Trophoblast cell (in vitro differentiated cells and primary cell): Measurements from ENCODE around the gene DNLZ.

Experiments
- DNase-seq, 2 donors: peaks; one replicate each; pipeline ENCODE4 v3.0.0-alpha.2; 2016
- H2AFZ ChIP-seq: 2 replicates; pipeline ENCODE4 v1.6.1; 2013; ENCODE audit warnings: low read length, moderate library complexity, mild to moderate bottlenecking; ENCODE audit not compliant: insufficient read depth, poor library complexity
- H2AK5ac ChIP-seq: 2 replicates; pipeline ENCODE4 v1.6.1; 2013; ENCODE audit warnings: mild to moderate bottlenecking, low read length
- H2BK120ac ChIP-seq: 2 replicates; pipeline ENCODE4 v1.6.1; 2013; ENCODE audit warnings: low read length, mild to moderate bottlenecking, moderate library complexity; ENCODE audit not compliant: insufficient read depth, poor library complexity
- H2BK12ac ChIP-seq: 2 replicates; pipeline ENCODE4 v1.6.1; 2013; ENCODE audit warnings: mild to moderate bottlenecking, low read length, moderate library complexity
- H2BK5ac ChIP-seq: 2 replicates; pipeline ENCODE4 v1.6.1; 2013; ENCODE audit warnings: low read length, low read depth, moderate library complexity, mild to moderate bottlenecking; ENCODE audit not compliant: poor library complexity
- H3K14ac ChIP-seq: 2 replicates; pipeline ENCODE4 v1.6.1; 2013; ENCODE audit warnings: mild to moderate bottlenecking, low read length
- H3K18ac ChIP-seq: 2 replicates; pipeline ENCODE4 v1.6.1; 2013; ENCODE audit warnings: mild to moderate bottlenecking, low read length
- H3K23ac ChIP-seq: 2 replicates; pipeline ENCODE4 v1.6.1; 2013; ENCODE audit warnings: low read length
- H3K27ac ChIP-seq: 2 replicates; pipeline ENCODE4 v1.5.1; 2013; ENCODE audit warnings: low read depth, mild to moderate bottlenecking, inconsistent platforms, low read length, moderate library complexity
- H3K27me3 ChIP-seq: 2 replicates; pipeline ENCODE4 v1.6.1; 2013; ENCODE audit warnings: inconsistent platforms, mild to moderate bottlenecking, low read length, moderate library complexity; ENCODE audit not compliant: insufficient read depth
- H3K36me3 ChIP-seq, 2 experiments: 1 replicate in 1 of 2; 2 replicates in 1 of 2; pipeline ENCODE4 v1.6.1; 2013; ENCODE audit warnings: low read length in 2 of 2, mild to moderate bottlenecking in 2 of 2, moderate library complexity in 1 of 2; ENCODE audit not compliant: insufficient read depth in 2 of 2, control insufficient read depth in 1 of 2
- H3K4ac ChIP-seq: 2 replicates; pipeline ENCODE4 v1.6.1; 2013; ENCODE audit warnings: low read depth, mild to moderate bottlenecking, low read length, moderate library complexity
- H3K4me1 ChIP-seq, 2 experiments: 1 replicate in 1 of 2; 2 replicates in 1 of 2; pipeline ENCODE4 v1.6.1; 2013; ENCODE audit warnings: low read length in 2 of 2, mild to moderate bottlenecking in 2 of 2, moderate library complexity in 1 of 2; ENCODE audit not compliant: insufficient read depth in 2 of 2, control insufficient read depth in 1 of 2
- H3K4me2 ChIP-seq: 2 replicates; pipeline ENCODE4 v1.6.1; 2013; ENCODE audit warnings: inconsistent platforms, mild to moderate bottlenecking, low read length, moderate library complexity
- H3K4me3 ChIP-seq: 2 replicates; pipeline ENCODE4 v1.5.1; 2013; ENCODE audit warnings: mild to moderate bottlenecking, low read depth, low read length, inconsistent platforms
- H3K79me1 ChIP-seq: one replicate; pipeline ENCODE4 v1.6.1; 2013; ENCODE audit warnings: low read length
- H3K79me2 ChIP-seq: 2 replicates; pipeline ENCODE4 v1.6.1; 2013; ENCODE audit warnings: low read length, mild to moderate bottlenecking; ENCODE audit not compliant: control insufficient read depth, insufficient read depth, poor library complexity
- H3K9ac ChIP-seq: 2 replicates; pipeline ENCODE4 v1.6.1; 2013; ENCODE audit warnings: mild to moderate bottlenecking, low read length
- H3K9me3 ChIP-seq: 2 replicates; pipeline ENCODE4 v1.6.1; 2013; ENCODE audit warnings: low read depth, mild to moderate bottlenecking, control low read depth, inconsistent platforms, low read length; ENCODE audit not compliant: insufficient read depth
- H4K12ac ChIP-seq: 2 replicates; pipeline ENCODE4 v1.6.1; 2013; ENCODE audit warnings: low read depth, mild to moderate bottlenecking, low read length, moderate library complexity
- H4K8ac ChIP-seq: 2 replicates; pipeline ENCODE4 v1.6.1; 2013; ENCODE audit warnings: low read depth, mild to moderate bottlenecking, low read length, moderate library complexity
- H4K91ac ChIP-seq: one replicate; pipeline ENCODE4 v1.6.1; 2013; ENCODE audit warnings: low read depth, mild to moderate bottlenecking, low read length, moderate library complexity
- WGBS: extraction: QIAGEN DNeasy Blood & Tissue Kit; methylation state at CpG from one replicate; pipeline ENCODE4 v1.1.7; 2013; ENCODE audit warnings: missing lambda C conversion rate; ENCODE audit not compliant: insufficient read length, insufficient coverage; ENCODE audit errors: extremely low coverage; 5-methylcytosine and 5-hydroxymethylcytosine counted together

The DNLZ gene

GRCh38 chr9:136355616-136356557 is 7.7 kb downstream of the DNLZ start:
- no peak overlapping the region for H2BK120ac ChIP-seq
- no peak overlapping the region for H2AFZ ChIP-seq
- H2BK5ac ChIP-seq, result no peak overlapping the region
- no peak overlapping the region for H4K91ac ChIP-seq
- H3K4ac ChIP-seq, result no peak overlapping the region
- H3K4me3 ChIP-seq, result no peak overlapping the region
- no peak overlapping the region for H3K18ac ChIP-seq
- H3K14ac ChIP-seq, result no peak overlapping the region
- H3K79me2 ChIP-seq, result no peaks in the 10 kb centered on the region
- H2BK12ac ChIP-seq, result no peak overlapping the region
- DNase-seq, result no peak
- no peak overlapping the region for H3K27ac ChIP-seq
- H3K4me1 ChIP-seq, result no peaks in the 10 kb centered on the region
- H3K79me1 ChIP-seq, result no peaks in the 10 kb centered on the region
- no peak overlapping the region for H3K4me2 ChIP-seq
- no peak overlapping the region for H4K8ac ChIP-seq
- H2AK5ac ChIP-seq, result no peak overlapping the region
- H3K9me3 ChIP-seq, result no peaks in the 10 kb centered on the region
- H3K9ac ChIP-seq, result no peak overlapping the region
- no peaks in the 10 kb centered on the region for H3K27me3 ChIP-seq
- no CpG with 5 or more reads among the region's 54 CpGs for WGBS
- H4K12ac ChIP-seq, result no peak overlapping the region
- H3K23ac ChIP-seq, result no peak overlapping the region
- H3K36me3 ChIP-seq, result peaks cover 20 to 23% of the 10 kb centered on the region in 2 experiments

GRCh38 chr9:136354592-136355085 is 8.9 kb downstream of the DNLZ start:
- Histone ChIP-seq H3K4me1 (no peaks in the 10 kb centered on the region), H2BK12ac (no peak overlapping the region), H3K9me3 (no peaks in the 10 kb centered on the region), H3K79me2 (no peaks in the 10 kb centered on the region), H3K4ac (no peak overlapping the region), H3K4me3 (no peak overlapping the region), H4K12ac (no peak overlapping the region), H4K91ac (no peak overlapping the region), H3K36me3 (peaks cover 20 to 24% of the 10 kb centered on the region in 2 experiments), H3K27me3 (no peaks in the 10 kb centered on the region), H3K18ac (no peak overlapping the region), H2BK120ac (no peak overlapping the region), H3K9ac (no peak overlapping the region), H3K14ac (no peak overlapping the region), H3K79me1 (no peaks in the 10 kb centered on the region), H3K23ac (no peak overlapping the region), H4K8ac (no peak overlapping the region), H3K27ac (no peak overlapping the region), H2BK5ac (no peak overlapping the region), H2AFZ (no peak overlapping the region), H3K4me2 (no peak overlapping the region), H2AK5ac (no peak overlapping the region)
- no peak for DNase-seq
- no CpG with 5 or more reads among the region's 17 CpGs for WGBS

- peaks cover 20 to 29% of the 10 kb centered on the region in 2 experiments for H3K36me3 ChIP-seq
- H3K4me1 ChIP-seq, result no peaks in the 10 kb centered on the region
- no peak overlapping the region for H3K27ac ChIP-seq
- H2BK120ac ChIP-seq, result no peak overlapping the region
- H3K23ac ChIP-seq, result no peak overlapping the region
- WGBS, result no CpG with 5 or more reads among the region's 13 CpGs
- no peaks in the 10 kb centered on the region for H3K27me3 ChIP-seq
- H3K18ac ChIP-seq, result no peak overlapping the region
- H3K14ac ChIP-seq, result no peak overlapping the region
- DNase-seq, result no peak
- H4K12ac ChIP-seq, result no peak overlapping the region
- H4K8ac ChIP-seq, result no peak overlapping the region
- no peak overlapping the region for H2AK5ac ChIP-seq
- H3K4me2 ChIP-seq, result no peak overlapping the region
- no peak overlapping the region for H2BK12ac ChIP-seq
- H3K4me3 ChIP-seq, result no peak overlapping the region
- H2AFZ ChIP-seq, result no peak overlapping the region
- no peaks in the 10 kb centered on the region for H3K79me2 ChIP-seq
- H3K9me3 ChIP-seq, result no peaks in the 10 kb centered on the region
- H4K91ac ChIP-seq, result no peak overlapping the region
- no peaks in the 10 kb centered on the region for H3K79me1 ChIP-seq
- H3K4ac ChIP-seq, result no peak overlapping the region
- H3K9ac ChIP-seq, result no peak overlapping the region
- H2BK5ac ChIP-seq, result no peak overlapping the region
Measured at GRCh38 chr9:136353757-136354488, 9.6 kb downstream of the DNLZ start.

- Histone ChIP-seq H3K18ac (no peak overlapping the region), H3K14ac (no peak overlapping the region), H3K27ac (no peak overlapping the region), H4K8ac (no peak overlapping the region), H2BK12ac (no peak overlapping the region), H3K9me3 (no peaks in the 10 kb centered on the region), H4K12ac (no peak overlapping the region), H3K4me1 (no peaks in the 10 kb centered on the region), H2AFZ (no peak overlapping the region), H3K4ac (no peak overlapping the region), H3K4me2 (no peak overlapping the region), H3K79me2 (no peaks in the 10 kb centered on the region), H3K4me3 (peak overlapping the region; percentile 35), H3K79me1 (no peaks in the 10 kb centered on the region), H3K27me3 (no peaks in the 10 kb centered on the region), H2BK5ac (no peak overlapping the region), H3K36me3 (peaks cover 22 to 28% of the 10 kb centered on the region in 2 experiments), H3K23ac (no peak overlapping the region), H4K91ac (no peak overlapping the region), H2BK120ac (no peak overlapping the region), H2AK5ac (no peak overlapping the region), H3K9ac (no peak overlapping the region)
- DNase-seq, result no peak
- WGBS, result no CpG with 5 or more reads among the region's 11 CpGs
Measured at GRCh38 chr9:136353088-136353487, 10.5 kb downstream of the DNLZ start.
